GM18511 (cell line): ENCODE measurements around the gene TMEM243.
A peak's percentile ranks its signal among the peaks of the same experiment; 100 is the strongest.
"Not testable (repeated sequence)": the region's sequence is repeated elsewhere in the genome, so short reads cannot be mapped to it uniquely, and the experiment has no call there.

ENCODE experiments used
- ATAC-seq: cut with Tn5 transposase; IDR thresholded peaks from one replicate; pipeline ENCODE4 v1.9.1; 2021; ENCODE audit warnings: mild to moderate bottlenecking, moderate library complexity; ENCODE audit not compliant: unreplicated experiment

Gene TMEM243

GRCh38 chr7:87213252-87213651 lies 6.3 kb downstream of the TMEM243 start:
- no peak for ATAC-seq

- no peak for ATAC-seq
These were observed 7.0 kb downstream of the TMEM243 start for GRCh38 chr7:87212498-87212897.

GRCh38 chr7:87210506-87210905 lies 9.0 kb downstream of the TMEM243 start:
- ATAC-seq = no peak

GRCh38 chr7:87209295-87209924 lies 10.1 kb downstream of the TMEM243 start:
- ATAC-seq = no peak

- ATAC-seq = no peak
These were observed 13.2 kb downstream of the TMEM243 start for GRCh38 chr7:87206361-87206760.

GRCh38 chr7:87205701-87206100 lies 13.8 kb downstream of the TMEM243 start:
- ATAC-seq = not testable (repeated sequence)

GRCh38 chr7:87204933-87205332 lies 14.6 kb downstream of the TMEM243 start:
- no peak for ATAC-seq

- not testable (repeated sequence) for ATAC-seq
These were observed 15.6 kb downstream of the TMEM243 start for GRCh38 chr7:87203929-87204328.

GRCh38 chr7:87202705-87203104 lies 16.8 kb downstream of the TMEM243 start:
- ATAC-seq = peak; percentile 49

GRCh38 chr7:87202208-87202607 lies 17.3 kb downstream of the TMEM243 start:
- ATAC-seq = no peak

GRCh38 chr7:87199700-87200450 lies 19.7 kb downstream of the TMEM243 start:
- ATAC-seq = no peak

GRCh38 chr7:87199241-87199640 lies 20.3 kb downstream of the TMEM243 start:
- no peak for ATAC-seq

- no peak for ATAC-seq
These were observed 25.6 kb downstream of the TMEM243 start for GRCh38 chr7:87193912-87194311.

- no peak for ATAC-seq
These were observed 26.6 kb downstream of the TMEM243 start for GRCh38 chr7:87192784-87193487.

GRCh38 chr7:87190783-87191182 lies 28.7 kb downstream of the TMEM243 start:
- ATAC-seq = no peak

GRCh38 chr7:87188930-87189329 lies 30.6 kb downstream of the TMEM243 start:
- ATAC-seq = no peak

GRCh38 chr7:87187120-87187519 lies 32.4 kb downstream of the TMEM243 start:
- ATAC-seq = no peak

- no peak for ATAC-seq
These were observed 40.4 kb downstream of the TMEM243 start for GRCh38 chr7:87179180-87179579.

- no peak for ATAC-seq
These were observed 41.2 kb downstream of the TMEM243 start for GRCh38 chr7:87178320-87178719.

GRCh38 chr7:87173471-87173870 lies 46.1 kb downstream of the TMEM243 start:
- no peak for ATAC-seq

- no peak for ATAC-seq
These were observed 48.1 kb downstream of the TMEM243 start for GRCh38 chr7:87171282-87171934.
